Hepatocyte (in vitro differentiated cells): Measurements from ENCODE around the gene SPG11. TPM values are rescaled to one million over a fixed set of nuclear protein-coding genes. Genes with fewer than 3 reads are reported as not detected.

Experiments used
- DNase-seq: peaks from one replicate; pipeline ENCODE4 v3.0.0-alpha.2; 2016; ENCODE audit warnings: low spot score
- H2AFZ ChIP-seq: fragments of 200-600 bp; sonication (generic); 2 replicates; pipeline ENCODE4 v1.6.0; 2016; ENCODE audit warnings: antibody characterized with exemption, mild to moderate bottlenecking
- H3K27ac ChIP-seq: fragments of 200-600 bp; sonication (generic); 2 replicates; pipeline ENCODE4 v1.5.1; 2016; ENCODE audit warnings: mild to moderate bottlenecking
- H3K27me3 ChIP-seq: fragments of 200-600 bp; sonication (generic); 2 replicates; pipeline ENCODE4 v1.6.1; 2016
- H3K36me3 ChIP-seq: fragments of 200-600 bp; sonication (generic); replicated peaks from 2 replicates; pipeline ENCODE4 v1.5.1; 2016; ENCODE audit warnings: low read depth; ENCODE audit not compliant: insufficient read depth
- H3K4me1 ChIP-seq: fragments of 200-600 bp; sonication (generic); 2 replicates; pipeline ENCODE4 v1.5.1; 2016; ENCODE audit warnings: mild to moderate bottlenecking, moderate library complexity; ENCODE audit not compliant: insufficient read depth
- H3K4me2 ChIP-seq: fragments of 200-600 bp; sonication (generic); 2 replicates; pipeline ENCODE4 v1.6.0; 2016
- H3K4me3 ChIP-seq: fragments of 200-600 bp; sonication (generic); 2 replicates; pipeline ENCODE4 v1.5.1; 2016; ENCODE audit warnings: mild to moderate bottlenecking
- H3K79me2 ChIP-seq: fragments of 200-600 bp; sonication (generic); 2 replicates; pipeline ENCODE4 v1.6.0; 2017; ENCODE audit warnings: mild to moderate bottlenecking
- H3K9me2 ChIP-seq: fragments of 200-600 bp; sonication (generic); replicated peaks from 2 replicates; pipeline ENCODE4 v1.6.0; 2017; ENCODE audit warnings: mild to moderate bottlenecking; ENCODE audit not compliant: insufficient read depth
- H3K9me3 ChIP-seq: fragments of 200-600 bp; sonication (generic); 2 replicates; pipeline ENCODE4 v1.5.1; 2016; ENCODE audit warnings: low read depth, mild to moderate bottlenecking
- H4K20me1 ChIP-seq: fragments of 200-600 bp; sonication (generic); 2 replicates; pipeline ENCODE4 v1.6.0; 2016; ENCODE audit warnings: mild to moderate bottlenecking; ENCODE audit not compliant: insufficient read depth, poor library complexity, severe bottlenecking
- EZH2 ChIP-seq: fragments of 200-600 bp; sonication (generic); IDR thresholded peaks from 2 replicates; pipeline ENCODE4 v1.6.1; 2016; ENCODE audit warnings: antibody characterized with exemption, mild to moderate bottlenecking, borderline replicate concordance
- EZH2phosphoT487 ChIP-seq: fragments of 200-600 bp; sonication (generic); IDR thresholded peaks from one replicate; pipeline ENCODE4 v1.6.1; 2018; ENCODE audit warnings: antibody characterized with exemption, mild to moderate bottlenecking, low read depth, moderate library complexity; ENCODE audit not compliant: unreplicated experiment, severe bottlenecking
- WGBS: methylation state at CpG from one replicate; pipeline ENCODE4 v1.1.6; 2016; ENCODE audit warnings: low lambda C conversion rate; ENCODE audit errors: missing lambda C conversion rate; 5-methylcytosine and 5-hydroxymethylcytosine counted together
- polyA plus RNA-seq: library from polyadenylated mRNA; unstranded; fragments of >200 nt; fragmentation: Nextera tagmentation; extraction: Ambion mirVana; gene quantifications from 2 replicates; pipeline ENCODE4 v1.2.1, GENCODE V29; 2016
- total RNA-seq: library from RNA; depleted of rRNA; stranded (reverse); fragments of >200 nt; gene quantifications from 2 replicates; pipeline ENCODE4 v1.2.3, GENCODE V29; 2014
- TF ChIP-seq, protein P1 (sequence below): fragments of 200-600 bp; sonication (generic); IDR thresholded peaks from 2 replicates; pipeline ENCODE4 v1.5.1; 2016; ENCODE audit warnings: antibody characterized with exemption, mild to moderate bottlenecking; ENCODE audit not compliant: poor library complexity

Gene SPG11
- total and polyA plus RNA-seq, 2 experiments from 2014 or later, result 28.2 to 70.3 TPM

DNA sequence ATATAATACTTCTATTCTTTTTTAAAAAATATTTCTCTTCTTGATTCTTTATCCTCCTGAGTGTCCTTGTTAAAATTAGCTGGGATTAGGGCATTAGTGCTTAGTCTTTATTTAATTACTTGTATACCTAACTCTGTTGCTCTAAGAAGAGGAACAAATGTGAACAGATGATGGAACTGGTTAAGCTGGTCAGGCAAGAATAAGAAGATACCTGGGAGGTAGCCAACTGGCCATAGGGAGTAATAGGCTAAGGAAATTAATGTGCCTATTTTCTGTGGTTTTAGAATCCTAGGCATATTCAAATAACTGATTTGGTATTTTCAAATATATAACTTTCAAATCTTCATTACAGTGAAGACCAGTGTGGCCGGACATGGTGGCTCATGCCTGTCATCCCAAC, 72.1 kb downstream of the SPG11 start:
- Histone ChIP-seq H3K36me3 (peaks cover 4% of the 10 kb centered on the region), H4K20me1 (no peaks in the 10 kb centered on the region)

DNA sequence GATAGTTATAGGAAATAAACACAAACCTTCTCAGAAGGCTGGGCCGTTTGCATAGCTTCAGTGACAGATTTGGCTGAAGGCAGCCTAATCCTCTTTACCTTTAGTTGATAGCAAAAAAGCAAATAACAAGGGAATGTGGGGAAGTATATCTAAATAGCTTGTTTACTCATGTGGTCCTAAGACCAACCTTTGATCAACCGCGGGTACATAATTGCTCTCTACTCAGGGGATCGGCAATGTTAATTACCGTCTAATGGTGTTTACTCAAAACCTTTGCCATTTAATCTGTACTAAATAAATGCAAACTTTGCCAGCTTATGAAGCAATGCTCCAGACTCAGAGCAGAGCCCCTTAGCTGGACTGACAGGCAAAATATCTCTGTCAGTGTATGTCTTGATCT, 74.9 kb downstream of the SPG11 start:
- H3K4me1 ChIP-seq, result no peaks in the 10 kb centered on the region
- DNase-seq, result no peak

More for the DNA sequence above, 72.1 kb downstream of the SPG11 start:
- Histone ChIP-seq H3K9me3 (no peaks in the 10 kb centered on the region), H3K27ac (no peak overlapping the region), H3K79me2 (no peaks in the 10 kb centered on the region), H3K27me3 (no peaks in the 10 kb centered on the region), H3K4me2 (no peak overlapping the region), H3K4me1 (no peaks in the 10 kb centered on the region), H3K9me2 (no peaks in the 10 kb centered on the region), H2AFZ (no peak overlapping the region), H3K4me3 (no peak overlapping the region)
- DNase-seq, result no peak
- TF ChIP-seq EZH2phosphoT487 (no peak), EZH2 (no peak)
- TF ChIP-seq, protein P1, sequence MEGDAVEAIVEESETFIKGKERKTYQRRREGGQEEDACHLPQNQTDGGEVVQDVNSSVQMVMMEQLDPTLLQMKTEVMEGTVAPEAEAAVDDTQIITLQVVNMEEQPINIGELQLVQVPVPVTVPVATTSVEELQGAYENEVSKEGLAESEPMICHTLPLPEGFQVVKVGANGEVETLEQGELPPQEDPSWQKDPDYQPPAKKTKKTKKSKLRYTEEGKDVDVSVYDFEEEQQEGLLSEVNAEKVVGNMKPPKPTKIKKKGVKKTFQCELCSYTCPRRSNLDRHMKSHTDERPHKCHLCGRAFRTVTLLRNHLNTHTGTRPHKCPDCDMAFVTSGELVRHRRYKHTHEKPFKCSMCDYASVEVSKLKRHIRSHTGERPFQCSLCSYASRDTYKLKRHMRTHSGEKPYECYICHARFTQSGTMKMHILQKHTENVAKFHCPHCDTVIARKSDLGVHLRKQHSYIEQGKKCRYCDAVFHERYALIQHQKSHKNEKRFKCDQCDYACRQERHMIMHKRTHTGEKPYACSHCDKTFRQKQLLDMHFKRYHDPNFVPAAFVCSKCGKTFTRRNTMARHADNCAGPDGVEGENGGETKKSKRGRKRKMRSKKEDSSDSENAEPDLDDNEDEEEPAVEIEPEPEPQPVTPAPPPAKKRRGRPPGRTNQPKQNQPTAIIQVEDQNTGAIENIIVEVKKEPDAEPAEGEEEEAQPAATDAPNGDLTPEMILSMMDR, result no peak
- WGBS, result 95% methylated on average over 1 of the region's 1 CpG

DNA sequence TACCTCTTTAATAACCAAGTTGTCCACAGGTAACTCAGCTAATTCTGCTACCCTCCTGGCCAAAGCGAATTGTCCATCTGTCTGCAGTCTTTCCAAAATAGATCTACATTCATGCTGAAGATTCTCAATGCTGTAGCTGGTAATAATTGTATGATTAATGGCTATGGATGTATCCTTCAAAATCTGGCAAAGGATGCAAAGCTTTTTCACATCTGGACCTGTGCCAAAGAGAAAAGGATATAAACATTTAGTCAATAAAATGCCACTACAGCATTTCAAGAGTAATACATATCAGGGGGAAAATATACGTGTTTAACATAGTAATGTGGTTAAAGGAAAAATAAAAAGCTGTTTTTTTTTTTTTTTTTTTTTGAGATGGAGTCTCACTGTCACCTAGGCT, 77.8 kb downstream of the SPG11 start:
- no peak overlapping the region for H2AFZ ChIP-seq
- WGBS, result 83% methylated on average over 2 of the region's 2 CpGs
- H3K4me2 ChIP-seq, result no peak overlapping the region
- peaks cover 4% of the 10 kb centered on the region for H3K36me3 ChIP-seq
- H3K27ac ChIP-seq, result no peak overlapping the region
- H3K4me1 ChIP-seq, result no peaks in the 10 kb centered on the region
- H4K20me1 ChIP-seq, result no peaks in the 10 kb centered on the region
- H3K27me3 ChIP-seq, result no peaks in the 10 kb centered on the region
- H3K4me3 ChIP-seq, result no peak overlapping the region
- DNase-seq, result no peak
- no peaks in the 10 kb centered on the region for H3K9me3 ChIP-seq
- peaks cover 3% of the 10 kb centered on the region for H3K79me2 ChIP-seq
- TF ChIP-seq EZH2phosphoT487 (no peak), EZH2 (no peak)
- TF ChIP-seq, protein P1, result no peak
- H3K9me2 ChIP-seq, result no peaks in the 10 kb centered on the region

More for the DNA sequence above, 74.9 kb downstream of the SPG11 start:
- Histone ChIP-seq H3K4me2 (no peak overlapping the region), H3K36me3 (peaks cover 4% of the 10 kb centered on the region), H3K4me3 (no peak overlapping the region), H3K79me2 (no peaks in the 10 kb centered on the region), H4K20me1 (no peaks in the 10 kb centered on the region), H2AFZ (no peak overlapping the region), H3K9me3 (no peaks in the 10 kb centered on the region), H3K27ac (no peak overlapping the region), H3K27me3 (no peaks in the 10 kb centered on the region), H3K9me2 (no peaks in the 10 kb centered on the region)
- 61% methylated on average over 5 of the region's 5 CpGs for WGBS
- no peak for TF ChIP-seq EZH2
- TF ChIP-seq, protein P1, result no peak
